ENCODE results near the gene SYT8.

SYT8 gene

GRCh38 chr11:1817511-1817910, 17.3 kb upstream of the SYT8 start:
- TF ChIP-seq ZNF48 (tag by site-specific recombination; IDR thresholded peaks at IDR 0.05) (no peak), ZFP69B (tag by site-specific recombination; IDR thresholded peaks at IDR 0.05) (no peak), SALL2 (tag by site-specific recombination; IDR thresholded peaks at IDR 0.05; ENCODE audit: borderline replicate concordance) (no peak), ZNF146 (tag by site-specific recombination; IDR thresholded peaks at IDR 0.05) (no peak), ZNF518A (tag by site-specific recombination; conservative IDR thresholded peaks at IDR 0.05; ENCODE audit: low read depth) (no peak)
- Histone ChIP-seq H3K27ac (ENCODE audit: extremely low read depth, low read depth, low read length) (no peak overlapping the region), H3K36me3 (ENCODE audit: control insufficient read depth in 2 of 2, insufficient read depth in 1 of 2, low read length in 2 of 2) (no peaks in the 10 kb centered on the region), H3K9me3 (ENCODE audit: control insufficient read depth, insufficient read depth, low read depth, low read length) (no peaks in the 10 kb centered on the region), H3K4me1 (ENCODE audit: control insufficient read depth, insufficient read depth, low read length) (no peaks in the 10 kb centered on the region), H3K4me3 (ENCODE audit: low read depth, low read length) (no peak overlapping the region)
- CTCF ChIA-PET: interaction anchor here (1.0 to 1.4 kb wide), 4 partner anchors 14 to 165 kb away, joined by 3 to 6 read pairs (median 3); no protein-coding TSS in a partner anchor
- POLR2A ChIA-PET: no interaction called here

GRCh38 chr11:1819074-1819473, 15.7 kb upstream of the SYT8 start:
- H3K4me3 ChIP-seq (ENCODE audit: low read depth, low read length): no peak overlapping the region
- no peak for TF ChIP-seq ZNF670 (tag by site-specific recombination; IDR thresholded peaks at IDR 0.05; ENCODE audit: low read depth)
- no peak for TF ChIP-seq ZBTB44 (tag by site-specific recombination; IDR thresholded peaks at IDR 0.05)
- no peak for TF ChIP-seq ZSCAN18 (tag by site-specific recombination; IDR thresholded peaks at IDR 0.05)
- no peak for TF ChIP-seq KLF17 (tag by site-specific recombination; IDR thresholded peaks at IDR 0.05)
- TF ChIP-seq ZNF211 (tag by site-specific recombination; IDR thresholded peaks at IDR 0.05; ENCODE audit: low read depth): no peak
- TF ChIP-seq ZNF19 (tag by site-specific recombination; IDR thresholded peaks at IDR 0.05; ENCODE audit: low read depth): no peak
- TF ChIP-seq ZNF157 (tag by site-specific recombination; IDR thresholded peaks at IDR 0.05): no peak
- no peak for TF ChIP-seq SP7 (tag by site-specific recombination; IDR thresholded peaks at IDR 0.05)
- no peak for TF ChIP-seq ZNF350 (tag by site-specific recombination; IDR thresholded peaks at IDR 0.05)
- no peak for TF ChIP-seq ZSCAN16 (tag by site-specific recombination; IDR thresholded peaks at IDR 0.05)

More at GRCh38 chr11:1819074-1819473, 15.7 kb upstream of the SYT8 start:
- H3K9me3 ChIP-seq (ENCODE audit: control insufficient read depth, insufficient read depth, low read depth, low read length): no peaks in the 10 kb centered on the region
- CTCF ChIA-PET: interaction anchor here (1.1 kb wide), 1 partner anchor 125 kb away, joined by 3 read pairs; no protein-coding TSS in a partner anchor
- POLR2A ChIA-PET: no interaction called here
- no peak overlapping the region for H3K27ac ChIP-seq (ENCODE audit: extremely low read depth, low read depth, low read length)
- H3K36me3 ChIP-seq (ENCODE audit: control insufficient read depth in 2 of 2, insufficient read depth in 1 of 2, low read length in 2 of 2): no peaks in the 10 kb centered on the region
- no peaks in the 10 kb centered on the region for H3K4me1 ChIP-seq (ENCODE audit: control insufficient read depth, insufficient read depth, low read length)

Measured in HEK293 (cell line).